K562 (cell line): ENCODE data around the gene NPS. TPM values are rescaled to one million over a fixed set of nuclear protein-coding genes. Genes with fewer than 3 reads are reported as not detected.

Source experiments
- ATAC-seq: fragments of 200-7000 bp; cut with Tn5 transposase; 3 replicates; pipeline ENCODE4 v1.9.1; 2020; ENCODE audit warnings: moderate library complexity
- BruUV-seq: library from RNA; stranded (reverse); fragments of 400-500 nt; replicated peaks from 2 replicates; lab custom pipeline; 2021; lab: Mats Ljungman, UMichigan
- CTCF ChIA-PET: fragments of 300-600 bp; formaldehyde crosslinking; extraction: SDS; loops from one replicate; lab custom pipeline; 2021; ENCODE audit warnings: low intra/inter-chr PET ratio; lab: Yijun Ruan, JAX
- POLR2A ChIA-PET: fragments of 300-600, 350-650 bp; sonication (Branson Sonifier 250); formaldehyde crosslinking; extraction: SDS; loops from one replicate; lab custom pipeline; 2021; ENCODE audit warnings: antibody characterized with exemption, inconsistent platforms; lab: Yijun Ruan, JAX
- DNase-seq, 4 experiments: peaks; one replicate each; pipeline versions ENCODE4 v3.0.0 to v3.0.0-alpha.2; 2011 to 2018; ENCODE audit warnings: low spot score in 3 of 4, mixed read lengths in 3 of 4; ENCODE audit errors: extremely low read depth in 1 of 4
- FAIRE-seq: peaks from 2 replicates; lab custom pipeline; 2011; peaks lifted over from hg19 to GRCh38; lab: Jason Lieb, UNC
- H2AFZ ChIP-seq: 2 replicates; pipeline ENCODE4 v1.6.0; 2011; ENCODE audit warnings: low read depth, low read length, control low read depth, inconsistent platforms
- H3K27ac ChIP-seq: fragments of 200-600 bp; 3 replicates; pipeline ENCODE4 v1.8.0; 2011; ENCODE audit warnings: low read depth, mild to moderate bottlenecking, control low read depth, inconsistent platforms, low read length, moderate library complexity, mixed read lengths; ENCODE audit errors: extremely low read depth
- H3K27me3 ChIP-seq, 2 experiments: fragments of 300-600 bp in 1 of 2; 2 replicates in 1 of 2; 3 replicates in 1 of 2; pipeline versions ENCODE4 v1.6.0 to v1.8.0; 2011; ENCODE audit warnings: inconsistent platforms in 2 of 2, low read length in 2 of 2, mild to moderate bottlenecking in 1 of 2, mixed read lengths in 1 of 2, moderate library complexity in 1 of 2; ENCODE audit not compliant: control insufficient read depth in 2 of 2, insufficient read depth in 2 of 2
- H3K36me3 ChIP-seq: fragments of 300-600 bp; 3 replicates; pipeline ENCODE4 v1.8.0; 2011; ENCODE audit warnings: mild to moderate bottlenecking, low read length, inconsistent platforms; ENCODE audit not compliant: control insufficient read depth, insufficient read depth
- H3K4me1 ChIP-seq, 2 experiments: fragments of 200-600 bp in 1 of 2; replicated peaks in 1 of 2; 2 replicates in 1 of 2; 3 replicates in 1 of 2; pipeline versions ENCODE4 v1.5.1 to v1.8.0; 2011; ENCODE audit warnings: inconsistent platforms in 2 of 2, low read length in 2 of 2, mild to moderate bottlenecking in 1 of 2, mixed read lengths in 1 of 2, moderate library complexity in 1 of 2; ENCODE audit not compliant: control insufficient read depth in 2 of 2, insufficient read depth in 2 of 2
- H3K4me2 ChIP-seq: 2 replicates; pipeline ENCODE4 v1.6.1; 2011; ENCODE audit warnings: low read length, control low read depth, inconsistent platforms, mixed read lengths; ENCODE audit not compliant: insufficient read depth
- H3K4me3 ChIP-seq: fragments of 200-600 bp; sonication (generic), shearing (Covaris generic); 2 replicates; pipeline ENCODE4 v1.5.1; 2016; ENCODE audit warnings: control low read depth, inconsistent platforms
- H3K79me2 ChIP-seq: fragments of 200-600 bp; 3 replicates; pipeline ENCODE4 v1.8.0; 2011; ENCODE audit warnings: low read length, inconsistent platforms; ENCODE audit not compliant: control insufficient read depth, insufficient read depth
- H3K9ac ChIP-seq, 2 experiments: 2 replicates each; pipeline versions ENCODE4 v1.6.0 to v1.6.1; 2011; ENCODE audit warnings: low read depth in 2 of 2, low read length in 2 of 2, control low read depth in 1 of 2, inconsistent platforms in 1 of 2, mild to moderate bottlenecking in 1 of 2, mixed read lengths in 1 of 2; ENCODE audit not compliant: insufficient read depth in 1 of 2
- H3K9me1 ChIP-seq: one replicate; pipeline ENCODE4 v1.6.0; 2011; ENCODE audit warnings: inconsistent platforms, mild to moderate bottlenecking, low read length, moderate library complexity; ENCODE audit not compliant: control insufficient read depth, insufficient read depth
- H3K9me3 ChIP-seq: replicated peaks from 2 replicates; pipeline ENCODE4 v1.5.1; 2011; ENCODE audit warnings: low read depth, low read length, inconsistent platforms; ENCODE audit not compliant: control insufficient read depth, insufficient read depth
- H4K20me1 ChIP-seq: replicated peaks from 2 replicates; pipeline ENCODE4 v1.6.1; 2011; ENCODE audit warnings: low read length, inconsistent platforms, mixed read lengths; ENCODE audit not compliant: control insufficient read depth, insufficient read depth
- CC2D1A ChIP-seq: fragments of 450-650 bp; IDR thresholded peaks from 2 replicates; pipeline ENCODE4 v1.6.1; 2017; ENCODE audit warnings: mild to moderate bottlenecking
- HIVEP1 ChIP-seq: fragments of 250-450 bp; sonication (Bioruptor Pico); IDR thresholded peaks from 2 replicates; pipeline ENCODE4 v1.4.0; 2020; ENCODE audit warnings: mild to moderate bottlenecking
- HOMEZ ChIP-seq: fragments of 250-450 bp; sonication (Bioruptor Pico); IDR thresholded peaks from 2 replicates; pipeline ENCODE4 v1.4.0; 2020; ENCODE audit warnings: mild to moderate bottlenecking, moderate library complexity
- MTA2 ChIP-seq: fragments of 450-650 bp; IDR thresholded peaks from 2 replicates; pipeline ENCODE4 v1.6.1; 2016; ENCODE audit warnings: low read depth
- NBN ChIP-seq: fragments of 450-650 bp; IDR thresholded peaks from 2 replicates; pipeline ENCODE4 v1.6.1; 2016; ENCODE audit warnings: low read depth, mild to moderate bottlenecking
- NCOA4 ChIP-seq: fragments of 450-650 bp; IDR thresholded peaks from 2 replicates; pipeline ENCODE4 v1.6.1; 2018; ENCODE audit warnings: mild to moderate bottlenecking; ENCODE audit not compliant: partially characterized antibody
- RBM14 ChIP-seq: fragments of 200-400 bp; formaldehyde crosslinking; IDR thresholded peaks from 2 replicates; pipeline ENCODE4 v1.6.1; 2018; ENCODE audit warnings: low read depth, mild to moderate bottlenecking, low read length, moderate library complexity, borderline replicate concordance; ENCODE audit not compliant: insufficient read depth
- SIN3A ChIP-seq, 2 experiments: fragments of 150-350 bp in 1 of 2; IDR thresholded peaks; 2 replicates each; pipeline ENCODE4 v1.6.1; 2011 to 2016; ENCODE audit warnings: borderline replicate concordance in 2 of 2, low read depth in 2 of 2, low read length in 2 of 2, mild to moderate bottlenecking in 2 of 2, moderate library complexity in 2 of 2; ENCODE audit not compliant: control insufficient read depth in 1 of 2
- SMARCC2 ChIP-seq: fragments of 450-650 bp; IDR thresholded peaks from 2 replicates; pipeline ENCODE4 v1.6.1; 2017; ENCODE audit warnings: antibody characterized with exemption, moderate library complexity, mild to moderate bottlenecking, low read depth
- SP1 ChIP-seq: sonication (generic); formaldehyde crosslinking; IDR thresholded peaks from 2 replicates; pipeline ENCODE4 v1.8.1; 2022; ENCODE audit warnings: mild to moderate bottlenecking, missing genetic modification reagents
- ZBTB1 ChIP-seq: sonication (generic); formaldehyde crosslinking; IDR thresholded peaks from 2 replicates; pipeline ENCODE4 v1.8.1; 2023; ENCODE audit warnings: missing genetic modification reagents, low read depth, mild to moderate bottlenecking, borderline replicate concordance
- ZNF165 ChIP-seq: fragments of 250-450 bp; sonication (Bioruptor Pico); IDR thresholded peaks from 2 replicates; pipeline ENCODE4 v1.4.0; 2020; ENCODE audit warnings: borderline replicate concordance
- ZNF274 ChIP-seq: IDR thresholded peaks from 2 replicates; pipeline ENCODE4 v1.6.1; 2011; ENCODE audit warnings: low read depth, mild to moderate bottlenecking, low read length, moderate library complexity, borderline replicate concordance
- ZNF507 ChIP-seq: conservative IDR thresholded peaks from 2 replicates; pipeline ENCODE4 v1.6.1; 2017; ENCODE audit warnings: missing genetic modification characterization, missing compliant biosample characterization
- ZNF79 ChIP-seq: fragments of 250-450 bp; sonication (Bioruptor Pico); IDR thresholded peaks from 2 replicates; pipeline ENCODE4 v1.4.0; 2020; ENCODE audit warnings: low read depth, mild to moderate bottlenecking, moderate library complexity
- ZSCAN29 ChIP-seq: fragments of 450-650 bp; IDR thresholded peaks from 2 replicates; pipeline ENCODE4 v1.6.1; 2017
- WGBS: fragments of 100-300 bp; shearing (Covaris generic); methylation state at CpG from one replicate; pipeline ENCODE4 v1.1.6; 2016; ENCODE audit warnings: low coverage, mixed read lengths; ENCODE audit not compliant: insufficient coverage; ENCODE audit errors: missing lambda C conversion rate; 5-methylcytosine and 5-hydroxymethylcytosine counted together
- in situ Hi-C: fragments of 300-500 bp; cut with MboI; formaldehyde crosslinking; loops from 4 replicates; pipeline ENCODE4 v1.15.0; 2018; ENCODE audit warnings: inconsistent platforms, mixed read lengths
- intact Hi-C: fragments of 100-400 bp; cut with micrococcal nuclease; formaldehyde crosslinking; loops from 2 replicates; pipeline ENCODE4 v1.14.2; 2022
- polyA plus RNA-seq, 8 experiments: library from polyadenylated mRNA; depleted of rRNA in 4 of 8; stranded (reverse) in 5 of 8; unstranded in 3 of 8; fragments of >200 nt; fragmentation: Nextera tagmentation in 2 of 8; fragmentation: Illumina TruSeq in 1 of 8; extraction: Ambion mirVana in 2 of 8; extraction: Trizol in 1 of 8; gene quantifications; 2 replicates each; pipeline versions ENCODE4 v1.2.1 to v1.2.3, GENCODE V29; 2011 to 2014; ENCODE audit warnings: inconsistent platforms in 1 of 8, missing spikeins in 1 of 8
- total RNA-seq, 7 experiments: library from RNA; depleted of rRNA in 6 of 7; stranded (reverse); fragments of >200 nt in 6 of 7; fragmentation: Illumina TruSeq in 2 of 7; extraction: Trizol in 2 of 7; gene quantifications; 2 replicates each; pipeline versions ENCODE4 v1.2.1 to v1.2.3, GENCODE V29; 2011 to 2021; ENCODE audit warnings: low replicate concordance in 1 of 7

Gene NPS
- total and polyA plus RNA-seq, 9 of the 15 experiments (the other 6 are each of a cell fraction or from before 2014, with no cell fraction given) = not detected

GRCh38 chr10:127577376-127578258 lies 28.5 kb downstream of the NPS start:
- no peak for FAIRE-seq
- Histone ChIP-seq H3K4me3 (no peak overlapping the region), H3K27ac (no peak overlapping the region), H2AFZ (no peak overlapping the region), H3K4me2 (no peak overlapping the region), H3K27me3 (no peaks in the 10 kb centered on the region), H3K36me3 (no peaks in the 10 kb centered on the region), H3K9me1 (no peaks in the 10 kb centered on the region), H4K20me1 (no peaks in the 10 kb centered on the region), H3K9ac (no peak overlapping the region), H3K79me2 (no peaks in the 10 kb centered on the region), H3K4me1 (no peaks in the 10 kb centered on the region), H3K9me3 (no peaks in the 10 kb centered on the region)
- CTCF ChIA-PET = no interaction called here
- 4% methylated on average over 8 of the region's 8 CpGs for WGBS
- BruUV-seq = no TSS peak
- DNase-seq = no peak
- no peak for ATAC-seq
- TF ChIP-seq SIN3A (IDR thresholded peaks at IDR 0.05; ENCODE audit: borderline replicate concordance in 2 of 2, control insufficient read depth in 1 of 2, low read depth in 2 of 2, low read length in 2 of 2) = no peak
- no peak for TF ChIP-seq NCOA4
- no peak for TF ChIP-seq ZSCAN29
- TF ChIP-seq SP1 (CRISPR knock-in tag) = no peak
- TF ChIP-seq ZNF507 (tag) = no peak
- TF ChIP-seq RBM14 = no peak
- TF ChIP-seq ZNF165 (CRISPR knock-in tag) = no peak
- no peak for TF ChIP-seq SMARCC2
- no peak for TF ChIP-seq CC2D1A
- no peak for TF ChIP-seq NBN
- no peak for TF ChIP-seq ZNF274
- no peak for TF ChIP-seq MTA2
- no peak for TF ChIP-seq ZBTB1 (CRISPR knock-in tag)
- no peak for TF ChIP-seq HOMEZ (CRISPR knock-in tag)
- TF ChIP-seq ZNF79 (CRISPR knock-in tag) = no peak
- no peak for TF ChIP-seq HIVEP1
- intact Hi-C loops (no loop called here), in situ Hi-C loops (no loop called here)
- POLR2A ChIA-PET = no interaction called here
